Activated T-cell treated with anti-CD3 and anti-CD28 coated beads, Interleukin-2, amount 50 U/mL, for 72 hours (primary cell): ENCODE data around the gene OR2F2. TPM values are rescaled to one million over a fixed set of nuclear protein-coding genes. Genes with fewer than 3 reads are reported as not detected.

ENCODE experiments used
- ATAC-seq, 2 donors: fragments of 150-1000 bp; cut with Tn5 transposase; replicated peaks in 1 of 2; 2 replicates each; pipeline ENCODE4 v1.10.0; 2021; ENCODE audit warnings: moderate library complexity in 2 of 2, mild to moderate bottlenecking in 1 of 2
- DNase-seq, 2 donors: peaks; one replicate each; pipeline ENCODE4 v3.0.0; 2021 to 2022; ENCODE audit warnings: mixed read lengths in 1 of 2
- H3K27ac Mint-ChIP-seq: one replicate; pipeline ENCODE4 v1.8.0; 2022; ENCODE audit warnings: mild to moderate bottlenecking, moderate library complexity, mixed read lengths
- H3K27me3 Mint-ChIP-seq: one replicate; pipeline ENCODE4 v1.8.0; 2022; ENCODE audit warnings: low read depth, mixed read lengths
- H3K36me3 Mint-ChIP-seq, 2 donors: one replicate each; pipeline ENCODE4 v1.8.0; 2022; ENCODE audit warnings: mixed read lengths in 2 of 2, mild to moderate bottlenecking in 1 of 2; ENCODE audit not compliant: insufficient read depth in 2 of 2
- H3K4me1 Mint-ChIP-seq: one replicate; pipeline ENCODE4 v1.8.0; 2022; ENCODE audit warnings: low read depth, mixed read lengths
- H3K4me3 Mint-ChIP-seq, 2 donors: one replicate each; pipeline ENCODE4 v1.8.0; 2022; ENCODE audit warnings: mild to moderate bottlenecking in 2 of 2, mixed read lengths in 2 of 2, moderate library complexity in 2 of 2
- H3K9me3 Mint-ChIP-seq, 2 donors: one replicate each; pipeline ENCODE4 v1.8.0; 2022; ENCODE audit warnings: mixed read lengths in 2 of 2
- total RNA-seq, 2 donors: library from RNA; stranded (reverse); gene quantifications; one replicate each; pipeline ENCODE4 v1.2.3, GENCODE V29; 2022

The OR2F2 gene
- total RNA-seq, 2 donors from 2014 or later = not detected

DNA sequence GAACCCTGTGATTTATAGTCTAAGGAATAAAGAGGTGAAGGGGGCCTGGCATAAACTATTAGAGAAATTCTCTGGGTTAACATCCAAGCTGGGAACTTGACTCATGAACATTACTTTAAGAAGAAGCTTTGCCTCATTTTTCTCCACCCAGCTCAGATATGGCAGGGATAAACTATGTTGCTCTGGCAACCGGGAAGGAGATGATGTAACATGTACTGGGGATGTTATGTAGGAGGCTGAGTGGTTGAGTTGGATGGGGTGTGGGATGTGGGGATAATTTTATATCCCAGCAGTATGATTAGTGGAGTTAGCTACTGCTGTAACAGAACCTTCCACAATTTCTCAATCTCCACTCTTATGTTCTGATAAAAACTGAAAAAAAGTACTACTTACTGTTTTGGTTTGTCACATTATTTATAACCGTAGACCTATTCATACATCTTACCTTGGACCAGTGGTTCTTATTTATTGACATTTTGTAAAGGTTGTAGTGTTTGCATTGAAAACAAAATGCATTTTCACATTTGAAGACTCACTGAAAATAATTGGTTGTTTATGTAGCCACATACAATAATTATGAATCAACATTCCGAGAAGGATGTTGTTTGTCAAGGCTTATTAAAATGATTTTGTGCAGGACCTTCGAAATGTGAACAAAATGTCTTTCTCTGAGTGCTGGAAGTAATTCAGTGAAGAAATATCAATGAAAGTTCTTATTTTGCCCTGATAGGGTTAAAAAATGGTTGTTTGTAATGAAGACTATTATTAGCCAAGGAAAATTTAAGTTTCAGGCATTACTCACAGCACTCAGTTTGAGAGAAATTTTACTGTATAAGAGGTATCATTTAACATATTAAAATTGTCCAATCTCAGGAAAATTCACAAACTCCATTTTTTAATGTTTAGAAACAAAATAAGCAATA is 1.3 kb downstream of the OR2F2 start:
- DNase-seq (no peak), ATAC-seq (no peak)
- no peak overlapping the region for H3K4me3 Mint-ChIP-seq
- no peaks in the 10 kb centered on the region for H3K4me1 Mint-ChIP-seq
- peaks cover 0 to 2% of the 10 kb centered on the region in 2 donors for H3K36me3 Mint-ChIP-seq
- H3K9me3 Mint-ChIP-seq = peaks cover 0 to 4% of the 10 kb centered on the region in 2 donors
- no peak overlapping the region for H3K27ac Mint-ChIP-seq
- H3K27me3 Mint-ChIP-seq = peaks cover 8% of the 10 kb centered on the region

GRCh38 chr7:143938379-143939243 is 3.6 kb downstream of the OR2F2 start:
- peaks cover 18% of the 10 kb centered on the region for H3K27me3 Mint-ChIP-seq
- H3K36me3 Mint-ChIP-seq = no peaks in the 10 kb centered on the region
- H3K4me3 Mint-ChIP-seq = no peak overlapping the region
- no peaks in the 10 kb centered on the region for H3K4me1 Mint-ChIP-seq
- no peak for DNase-seq
- no peaks in the 10 kb centered on the region for H3K9me3 Mint-ChIP-seq
- no peak for ATAC-seq
- no peak overlapping the region for H3K27ac Mint-ChIP-seq

GRCh38 chr7:143945423-143945822 is 10.4 kb downstream of the OR2F2 start:
- Mint-ChIP-seq H3K4me3 (no peak overlapping the region), H3K27me3 (peaks cover 56% of the 10 kb centered on the region), H3K27ac (no peak overlapping the region), H3K4me1 (no peaks in the 10 kb centered on the region), H3K36me3 (peaks cover 0 to 1% of the 10 kb centered on the region in 2 donors), H3K9me3 (no peaks in the 10 kb centered on the region)
- no peak for ATAC-seq
- DNase-seq = no peak

GRCh38 chr7:143947111-143947510 is 12.1 kb downstream of the OR2F2 start:
- Mint-ChIP-seq H3K27me3 (peaks cover 49% of the 10 kb centered on the region), H3K4me1 (no peaks in the 10 kb centered on the region), H3K9me3 (no peaks in the 10 kb centered on the region), H3K4me3 (no peak overlapping the region), H3K36me3 (peaks cover 0 to 1% of the 10 kb centered on the region in 2 donors), H3K27ac (no peak overlapping the region)
- DNase-seq (no peak), ATAC-seq (no peak)

- ATAC-seq (no peak), DNase-seq (no peak)
- Mint-ChIP-seq H3K27me3 (peaks cover 44% of the 10 kb centered on the region), H3K36me3 (peaks cover 0 to 1% of the 10 kb centered on the region in 2 donors), H3K27ac (no peak overlapping the region), H3K4me3 (no peak overlapping the region), H3K4me1 (no peaks in the 10 kb centered on the region), H3K9me3 (no peaks in the 10 kb centered on the region)
Observed at GRCh38 chr7:143948733-143949132, 13.7 kb downstream of the OR2F2 start.

DNA sequence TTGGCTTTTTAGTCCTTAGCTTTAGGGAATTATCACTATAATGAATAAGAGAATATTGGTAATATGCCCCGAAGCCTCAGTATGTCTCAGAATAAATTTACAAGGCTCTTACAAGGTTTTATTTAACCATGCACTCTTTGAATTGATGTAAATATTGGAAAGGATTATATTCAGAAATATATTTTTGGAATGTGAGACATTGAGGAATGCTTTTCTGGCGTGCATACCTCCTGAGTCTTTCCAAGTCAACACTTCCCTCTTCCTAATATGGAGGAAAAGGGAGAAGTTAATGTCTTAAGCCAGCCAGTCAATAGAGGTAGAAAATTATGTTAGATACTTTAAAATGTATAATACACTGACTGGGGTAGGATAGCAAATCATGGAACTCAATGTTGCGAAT is 18.4 kb downstream of the OR2F2 start:
- Mint-ChIP-seq H3K4me1 (no peaks in the 10 kb centered on the region), H3K27ac (no peak overlapping the region)

DNA sequence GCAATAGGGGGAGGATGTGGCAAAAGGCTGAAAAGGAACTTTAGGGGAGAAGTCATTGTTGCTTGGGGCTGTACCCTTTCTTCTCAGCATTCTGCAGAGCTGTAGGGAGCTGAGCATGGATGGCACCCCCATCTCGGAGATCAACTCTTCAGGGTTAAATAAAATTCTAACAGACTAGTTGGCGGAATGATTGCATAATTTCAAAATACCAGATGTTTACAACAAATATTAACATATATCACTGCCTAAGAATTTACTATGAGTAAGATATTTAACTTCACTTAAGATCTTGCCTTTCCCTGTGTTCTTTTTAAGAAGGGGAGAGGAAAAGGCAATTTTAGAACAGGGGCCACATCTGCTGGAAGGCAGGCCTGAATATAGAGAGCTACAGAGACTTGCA is 19.1 kb downstream of the OR2F2 start:
- ATAC-seq = no peak
- no peaks in the 10 kb centered on the region for H3K36me3 Mint-ChIP-seq

More for the DNA sequence above, 18.4 kb downstream of the OR2F2 start:
- Mint-ChIP-seq H3K27me3 (peaks cover 45% of the 10 kb centered on the region), H3K9me3 (no peaks in the 10 kb centered on the region), H3K4me3 (no peak overlapping the region), H3K36me3 (no peaks in the 10 kb centered on the region)
- ATAC-seq (no peak), DNase-seq (no peak)

GRCh38 chr7:143954544-143954943 is 19.5 kb downstream of the OR2F2 start, which contains the start of gene OR2F1:
TSS of gene OR2F1 (plus strand) at chr7:143954844. CDS start at chr7:143959971, 5,127 bp downstream.
- Mint-ChIP-seq H3K4me3 (no peak within 1 kb of the TSS), H3K4me1 (no peaks in the 10 kb centered on the region), H3K9me3 (no peaks in the 10 kb centered on the region), H3K36me3 (no peaks in the 10 kb centered on the region), H3K27ac (no peak within 1 kb of the TSS), H3K27me3 (peaks cover 39% of the 10 kb centered on the region)
- DNase-seq = no peak
- ATAC-seq = no peak

More for the DNA sequence above, 19.1 kb downstream of the OR2F2 start:
- Mint-ChIP-seq H3K4me1 (no peaks in the 10 kb centered on the region), H3K27me3 (peaks cover 43% of the 10 kb centered on the region), H3K27ac (no peak overlapping the region), H3K4me3 (no peak overlapping the region), H3K9me3 (no peaks in the 10 kb centered on the region)
- no peak for DNase-seq

DNA sequence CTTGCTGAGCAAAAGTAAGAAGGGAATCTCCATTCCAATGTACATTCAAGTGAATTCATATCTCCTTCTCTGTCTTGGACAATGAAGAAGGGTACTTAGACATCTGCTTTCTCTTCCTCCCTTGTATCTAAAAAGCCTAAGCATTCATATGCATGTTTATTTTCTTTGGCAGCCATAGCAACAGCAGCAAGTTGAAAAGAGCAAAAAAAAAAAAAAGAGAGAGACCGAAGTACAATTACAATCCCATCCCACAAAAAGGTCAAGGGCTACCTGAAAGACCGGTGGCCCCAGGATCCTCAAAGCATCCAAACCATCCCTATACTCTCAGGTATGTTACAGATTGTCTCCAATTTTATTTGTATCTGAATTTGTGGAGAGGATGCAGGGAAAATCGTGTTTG is 23.7 kb downstream of the OR2F2 start:
- Mint-ChIP-seq H3K4me3 (no peak overlapping the region), H3K9me3 (no peaks in the 10 kb centered on the region), H3K27ac (no peak overlapping the region), H3K4me1 (no peaks in the 10 kb centered on the region), H3K36me3 (no peaks in the 10 kb centered on the region), H3K27me3 (peaks cover 49% of the 10 kb centered on the region)
- ATAC-seq (no peak), DNase-seq (no peak)

DNA sequence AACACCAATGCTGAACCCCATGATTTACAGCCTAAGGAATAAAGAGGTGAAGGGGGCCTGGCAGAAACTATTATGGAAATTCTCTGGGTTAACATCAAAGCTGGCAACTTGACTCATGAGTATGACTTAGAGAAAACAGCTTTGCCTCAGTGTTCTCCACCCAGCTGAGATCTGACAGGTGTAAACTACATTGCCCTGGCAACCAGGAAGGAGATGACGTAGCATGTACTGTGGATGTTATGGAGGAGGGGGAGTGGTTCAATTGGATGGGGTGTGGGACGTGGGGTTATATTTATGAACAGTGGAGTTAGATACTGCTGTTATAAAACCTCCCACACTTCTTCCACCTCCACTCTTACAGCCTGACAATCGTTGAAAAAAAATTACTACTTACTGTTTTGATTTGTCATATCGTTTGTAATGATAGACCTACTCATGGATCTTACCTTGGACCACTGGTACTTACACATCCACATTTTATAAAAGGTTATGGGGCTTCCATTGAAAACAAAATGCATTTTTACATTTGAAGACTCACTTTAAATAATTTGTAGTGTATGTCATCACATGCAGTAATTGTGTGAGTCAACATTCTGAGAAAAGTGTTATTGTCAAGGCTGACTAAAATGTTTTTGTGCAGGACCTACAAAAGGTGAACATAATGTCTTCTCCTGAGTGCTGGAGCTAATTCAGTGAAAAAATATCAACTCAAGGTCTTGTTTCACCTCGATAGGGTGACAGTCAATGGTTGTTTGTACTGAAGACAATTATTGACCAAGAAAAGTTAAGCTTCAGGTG is 26.0 kb downstream of the OR2F2 start:
- H3K27ac Mint-ChIP-seq = peak overlapping the region; percentile 55
- no peaks in the 10 kb centered on the region for H3K9me3 Mint-ChIP-seq
- no peaks in the 10 kb centered on the region for H3K36me3 Mint-ChIP-seq
- peak overlapping the region in 1 of 2 donors; percentile 18 for H3K4me3 Mint-ChIP-seq
- H3K4me1 Mint-ChIP-seq = no peaks in the 10 kb centered on the region
- H3K27me3 Mint-ChIP-seq = peaks cover 46% of the 10 kb centered on the region
- ATAC-seq = peak; percentile 52 to 81
- no peak for DNase-seq

DNA sequence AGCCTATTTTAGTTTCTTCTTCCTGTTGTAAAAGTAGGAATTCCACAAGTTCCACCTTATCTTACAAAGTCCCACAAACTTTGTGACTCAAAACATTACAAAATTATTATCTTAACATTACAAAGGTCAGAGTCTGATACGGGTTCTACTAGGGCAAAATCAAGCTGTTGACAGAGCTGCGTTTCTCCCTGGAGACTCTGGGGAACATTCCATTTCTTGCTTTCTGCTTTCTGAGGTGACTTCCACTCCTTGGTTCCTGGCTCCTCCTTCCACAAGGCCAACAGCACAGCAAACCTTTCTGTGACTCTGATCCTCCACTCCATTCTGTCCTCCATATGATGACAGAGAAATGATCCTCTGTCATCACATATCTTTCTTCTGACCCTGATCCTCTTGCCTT is 30.2 kb downstream of the OR2F2 start:
- Mint-ChIP-seq H3K36me3 (no peaks in the 10 kb centered on the region), H3K9me3 (no peaks in the 10 kb centered on the region), H3K4me3 (no peak overlapping the region), H3K27me3 (peaks cover 18% of the 10 kb centered on the region), H3K27ac (no peak overlapping the region), H3K4me1 (no peaks in the 10 kb centered on the region)
- no peak for ATAC-seq
- no peak for DNase-seq

GRCh38 chr7:143967398-143967797 is 32.4 kb downstream of the OR2F2 start:
- DNase-seq (no peak), ATAC-seq (no peak)
- Mint-ChIP-seq H3K9me3 (no peaks in the 10 kb centered on the region), H3K27ac (no peak overlapping the region), H3K4me1 (no peaks in the 10 kb centered on the region), H3K36me3 (peaks cover 0 to 3% of the 10 kb centered on the region in 2 donors), H3K4me3 (no peak overlapping the region), H3K27me3 (peaks cover 10% of the 10 kb centered on the region)
